ENCODE data around the gene FBXO46. TPM values are rescaled to one million over a fixed set of nuclear protein-coding genes. Genes with fewer than 3 reads are reported as not detected.

The FBXO46 gene
- total RNA-seq, 1 experiment from 2014 or later: 43.9 TPM

DNA sequence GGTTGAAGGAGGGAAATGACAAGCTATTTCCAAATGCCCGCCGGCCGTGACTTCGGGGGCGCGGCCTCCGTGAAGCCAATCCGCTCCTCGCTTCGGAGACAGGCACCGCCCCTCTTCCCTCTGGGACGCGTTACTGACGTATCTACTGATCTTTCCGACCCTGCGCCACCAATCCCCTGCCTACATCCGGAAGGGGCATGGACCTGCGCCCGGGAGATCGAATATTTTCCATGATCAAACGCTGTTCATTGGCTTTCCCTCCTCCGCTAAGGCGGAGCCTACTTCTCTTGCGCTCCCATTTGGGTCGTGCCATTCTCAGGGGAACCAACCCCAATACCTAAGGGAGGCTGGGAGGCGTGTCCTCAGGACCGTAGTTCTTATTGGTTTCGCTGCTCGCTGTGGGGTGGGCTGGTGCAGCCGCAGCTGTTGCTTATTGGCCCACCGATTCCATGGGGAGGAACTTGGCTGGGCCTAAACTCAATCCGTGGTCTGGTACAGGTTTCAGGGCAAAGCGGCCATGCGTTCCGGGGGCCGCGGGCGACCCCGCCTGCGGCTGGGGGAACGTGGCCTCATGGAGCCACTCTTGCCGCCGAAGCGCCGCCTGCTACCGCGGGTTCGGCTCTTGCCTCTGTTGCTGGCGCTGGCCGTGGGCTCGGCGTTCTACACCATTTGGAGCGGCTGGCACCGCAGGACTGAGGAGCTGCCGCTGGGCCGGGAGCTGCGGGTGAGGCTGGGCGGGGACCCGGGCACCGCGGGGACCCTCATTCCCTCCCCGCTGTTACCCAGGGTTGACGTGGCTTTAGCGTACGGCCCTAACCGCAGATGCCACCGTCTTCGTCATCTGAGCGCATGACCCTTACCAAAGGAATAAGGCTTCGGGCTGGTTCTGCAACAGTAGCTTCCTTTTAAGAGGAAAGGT is 38.2 kb downstream of the FBXO46 start, which contains the start of gene QPCTL:
TSS of gene QPCTL (plus strand) at position 480 of the 919 bp plus-strand sequence. CDS start at position 518, 38 bp downstream.
- H3K56ac ChIP-seq (ENCODE audit: insufficient read length, low read depth, low read length): no peak within 1 kb of the TSS

More for the DNA sequence above, 38.2 kb downstream of the FBXO46 start, which contains the start of gene QPCTL:
- Mint-ChIP-seq H3K9me3 (peaks cover 0 to 5% of the 10 kb centered on the region in 2 experiments; a peak in 2 of 5 replicates), H3K36me3 (ENCODE audit: insufficient read depth in 1 of 3, low read depth in 3 of 3) (peaks cover 47 to 49% (median 49%) of the 10 kb centered on the region in 3 experiments), H3K4me1 (peaks cover 0 to 16% of the 10 kb centered on the region in 2 experiments; a peak in 3 of 4 replicates), H3K27me3 (ENCODE audit: low read depth) (no peaks in the 10 kb centered on the region), H3K27ac (peak within 1 kb of the TSS; percentile 98 to 100 (median 99)), H3K4me3 (peak within 1 kb of the TSS; percentile 94 to 96)
- Histone ChIP-seq H3K9me3 (ENCODE audit: control insufficient read depth, low read depth, low read length) (no peaks in the 10 kb centered on the region), H3K23ac (ENCODE audit: insufficient read length, low read depth, low read length) (no peak within 1 kb of the TSS), H3K9ac (ENCODE audit: extremely low read depth, insufficient read length, low read length) (peak within 1 kb of the TSS; percentile 85), H2AFZ (ENCODE audit: low read length) (no peak within 1 kb of the TSS), H3K27me3 (ENCODE audit: insufficient read depth, low read length) (no peaks in the 10 kb centered on the region), H3K4me2 (ENCODE audit: insufficient read depth, insufficient read length, low read length) (peak within 1 kb of the TSS; percentile 84), H3K4me1 (ENCODE audit: insufficient read depth, low read length) (peaks cover 3% of the 10 kb centered on the region), H4K8ac (replicated peaks; ENCODE audit: insufficient read length, low read depth, low read length) (no peak within 1 kb of the TSS), H3K79me2 (ENCODE audit: insufficient read depth, low read length) (peaks cover 1% of the 10 kb centered on the region; the same call in 1 of the 2 replicates), H4K20me1 (ENCODE audit: control insufficient read depth, insufficient read depth, insufficient read length) (no peaks in the 10 kb centered on the region), H2BK120ac (ENCODE audit: low read depth, low read length, poor library complexity, severe bottlenecking) (no peak within 1 kb of the TSS), H3K79me1 (ENCODE audit: insufficient read depth, low read depth, low read length, poor library complexity, severe bottlenecking) (no peaks in the 10 kb centered on the region), H2BK20ac (ENCODE audit: low read depth, low read length, poor library complexity, severe bottlenecking) (no peak within 1 kb of the TSS), H2BK5ac (ENCODE audit: insufficient read length, low read length) (no peak within 1 kb of the TSS), H3T11ph (ENCODE audit: low read length) (no peak within 1 kb of the TSS), H3K4ac (ENCODE audit: low read depth, low read length) (no peak within 1 kb of the TSS; the same call in 1 of the 2 replicates), H2AK5ac (ENCODE audit: insufficient read length, low read length) (no peak within 1 kb of the TSS), H2BK15ac (ENCODE audit: low read depth, low read length) (no peak within 1 kb of the TSS), H3K18ac (ENCODE audit: insufficient read length, low read depth, low read length) (peak within 1 kb of the TSS; percentile 59), H3K23me2 (ENCODE audit: insufficient read length, low read depth, low read length, poor library complexity, severe bottlenecking) (peaks cover 9% of the 10 kb centered on the region), H4K5ac (ENCODE audit: insufficient read length, low read depth, low read length) (no peak within 1 kb of the TSS), H3K27ac (ENCODE audit: insufficient read length, low read depth, low read length) (no peak within 1 kb of the TSS), H4K91ac (ENCODE audit: insufficient read length, low read depth, low read length) (no peak within 1 kb of the TSS), H3K14ac (ENCODE audit: insufficient read depth, low read length) (peak within 1 kb of the TSS; percentile 68), H2BK12ac (ENCODE audit: insufficient read length, low read depth, low read length) (no peak within 1 kb of the TSS)
- no CpG with 5 or more reads among the region's 70 CpGs for WGBS (ENCODE audit: extremely low coverage, insufficient read length, low lambda C conversion rate)
- DNase-seq: peak; percentile 99
- TF ChIP-seq CTCF (conservative IDR thresholded peaks at IDR 0.05): no peak
